Muscle layer of colon (tissue), 2 donors: Measurements from ENCODE around the gene JAZF1.
A peak's percentile ranks its signal among the peaks of the same experiment; 100 is the strongest.

Experiments
- H3K27ac ChIP-seq: one replicate; pipeline ENCODE4 v1.7.0; 2013; ENCODE audit warnings: low read depth, mild to moderate bottlenecking, low read length, moderate library complexity
- H3K27me3 ChIP-seq, 2 donors: one replicate each; pipeline ENCODE4 v1.7.0; 2013; ENCODE audit warnings: low read length in 2 of 2, mild to moderate bottlenecking in 2 of 2; ENCODE audit not compliant: insufficient read depth in 2 of 2, control insufficient read depth in 1 of 2
- H3K36me3 ChIP-seq: one replicate; pipeline ENCODE4 v1.7.0; 2013; ENCODE audit warnings: mild to moderate bottlenecking, low read length; ENCODE audit not compliant: insufficient read depth
- H3K4me1 ChIP-seq: one replicate; pipeline ENCODE4 v1.7.0; 2013; ENCODE audit warnings: mild to moderate bottlenecking, low read length; ENCODE audit not compliant: insufficient read depth
- H3K4me3 ChIP-seq, 2 donors: one replicate each; pipeline ENCODE4 v1.7.0; 2013; ENCODE audit warnings: low read length in 2 of 2, low read depth in 1 of 2, mild to moderate bottlenecking in 1 of 2, moderate library complexity in 1 of 2
- H3K9ac ChIP-seq: one replicate; pipeline ENCODE4 v1.7.0; 2013; ENCODE audit warnings: low read length
- H3K9me3 ChIP-seq: one replicate; pipeline ENCODE4 v1.7.0; 2013; ENCODE audit warnings: mild to moderate bottlenecking, low read length
- donor health status: abdominal sarcoma.
- donor health status: Adenocarcinoma of cecum.

The JAZF1 gene

GRCh38 chr7:28112883-28113540 is 67.6 kb downstream of the JAZF1 start:
- Histone ChIP-seq H3K4me1 (peaks cover 54% of the 10 kb centered on the region), H3K36me3 (no peaks in the 10 kb centered on the region), H3K4me3 (no peak overlapping the region), H3K27me3 (no peaks in the 10 kb centered on the region), H3K9me3 (no peaks in the 10 kb centered on the region), H3K9ac (no peak overlapping the region), H3K27ac (no peak overlapping the region)

DNA sequence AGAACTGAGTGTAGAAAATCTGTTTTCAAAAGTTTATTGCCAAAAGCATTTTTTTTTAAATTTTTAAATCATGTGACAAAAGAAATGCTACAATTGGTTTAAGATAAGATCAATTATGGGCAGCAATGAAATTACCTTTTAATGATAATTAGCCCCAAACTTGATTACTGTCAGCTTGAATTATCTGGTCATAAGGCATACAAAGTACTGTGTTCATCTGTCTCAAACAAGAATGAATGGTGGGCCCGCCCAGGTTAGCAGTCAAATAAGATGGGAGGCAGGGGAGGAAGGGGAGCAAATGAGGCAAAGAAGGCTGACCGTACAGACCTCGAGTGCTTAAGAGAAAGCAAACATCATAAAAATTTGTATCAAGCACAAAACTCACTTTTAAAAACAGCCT is 68.1 kb downstream of the JAZF1 start:
- peaks cover 59% of the 10 kb centered on the region for H3K4me1 ChIP-seq
- H3K4me3 ChIP-seq = no peak overlapping the region
- H3K27me3 ChIP-seq = no peaks in the 10 kb centered on the region
- no peaks in the 10 kb centered on the region for H3K36me3 ChIP-seq
- no peak overlapping the region for H3K9ac ChIP-seq
- no peak overlapping the region for H3K27ac ChIP-seq
- no peaks in the 10 kb centered on the region for H3K9me3 ChIP-seq

GRCh38 chr7:28112012-28112411 is 68.6 kb downstream of the JAZF1 start:
- Histone ChIP-seq H3K9me3 (no peaks in the 10 kb centered on the region), H3K36me3 (no peaks in the 10 kb centered on the region), H3K9ac (no peak overlapping the region), H3K4me3 (no peak overlapping the region), H3K4me1 (peaks cover 64% of the 10 kb centered on the region), H3K27me3 (no peaks in the 10 kb centered on the region), H3K27ac (no peak overlapping the region)

GRCh38 chr7:28110427-28111012 is 70.1 kb downstream of the JAZF1 start:
- Histone ChIP-seq H3K9ac (no peak overlapping the region), H3K36me3 (no peaks in the 10 kb centered on the region), H3K4me3 (no peak overlapping the region), H3K4me1 (peaks cover 72% of the 10 kb centered on the region), H3K27ac (no peak overlapping the region), H3K27me3 (no peaks in the 10 kb centered on the region), H3K9me3 (no peaks in the 10 kb centered on the region)

DNA sequence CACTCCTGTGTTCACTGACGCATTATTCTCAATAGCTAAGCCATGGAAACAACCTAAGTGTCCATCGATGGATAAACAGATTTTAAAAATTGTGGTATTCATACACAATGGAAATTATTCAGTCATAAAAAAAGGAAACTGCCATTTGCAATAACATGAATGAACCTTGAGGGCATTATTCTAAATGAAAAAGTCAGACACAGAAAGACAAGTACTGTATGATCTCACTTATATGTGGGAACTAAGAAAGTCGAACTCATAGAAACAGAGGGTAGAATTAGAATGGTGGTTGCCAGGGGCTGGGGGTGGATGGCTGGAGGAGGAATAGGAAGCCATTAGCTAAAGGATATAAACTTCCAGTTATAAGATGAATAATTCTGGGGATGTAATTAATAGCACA is 71.8 kb downstream of the JAZF1 start:
- Histone ChIP-seq H3K4me1 (peaks cover 72% of the 10 kb centered on the region), H3K4me3 (no peak overlapping the region), H3K9ac (no peak overlapping the region), H3K27ac (peak overlapping the region; percentile 40), H3K36me3 (no peaks in the 10 kb centered on the region), H3K9me3 (no peaks in the 10 kb centered on the region), H3K27me3 (no peaks in the 10 kb centered on the region)

DNA sequence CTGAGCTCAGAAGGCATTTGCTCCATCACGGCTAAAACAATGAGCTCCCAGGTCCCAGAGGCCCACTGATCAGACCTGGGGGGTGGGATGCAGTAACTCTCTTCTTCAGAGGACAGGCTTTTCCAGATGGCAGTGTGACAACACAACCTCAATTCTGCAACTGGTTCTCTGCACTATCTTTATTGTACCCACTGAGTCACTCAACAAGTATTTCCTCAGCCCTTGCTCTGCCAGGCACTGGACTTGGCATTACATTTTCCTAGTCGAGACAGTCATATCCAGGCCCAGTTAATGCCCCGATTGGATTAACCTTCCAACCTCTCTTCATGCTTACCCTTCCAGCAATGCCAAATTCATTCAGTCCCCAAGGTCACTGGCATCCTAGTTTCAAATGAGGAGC is 72.6 kb downstream of the JAZF1 start:
- Histone ChIP-seq H3K9ac (no peak overlapping the region), H3K4me3 (no peak overlapping the region), H3K9me3 (no peaks in the 10 kb centered on the region), H3K27me3 (no peaks in the 10 kb centered on the region), H3K27ac (peak overlapping the region; percentile 65), H3K36me3 (no peaks in the 10 kb centered on the region), H3K4me1 (peaks cover 72% of the 10 kb centered on the region)

DNA sequence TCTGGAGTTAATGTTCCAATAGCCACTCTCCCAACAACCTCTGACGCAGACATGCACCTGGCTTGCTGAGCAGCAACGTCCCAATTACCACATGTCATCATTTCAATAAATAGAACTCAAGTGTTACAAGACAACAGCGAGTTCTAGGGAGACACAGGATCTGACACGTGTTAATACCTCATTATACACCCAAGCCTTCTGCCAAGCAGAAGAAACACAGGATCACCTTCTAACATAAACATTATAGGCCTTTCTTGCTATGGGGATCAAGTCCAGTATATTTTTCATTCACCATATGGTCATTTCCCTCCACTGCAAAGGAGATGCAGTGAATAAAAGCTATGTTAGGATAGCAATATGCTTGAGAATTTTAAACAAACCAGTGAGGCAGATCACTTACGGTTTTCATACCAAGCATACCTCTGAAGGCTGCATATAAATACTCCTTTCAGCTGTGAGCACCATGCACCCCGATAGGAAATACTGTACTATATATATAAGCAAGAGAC is 74.2 kb downstream of the JAZF1 start:
- H3K9ac ChIP-seq = no peak overlapping the region
- H3K4me3 ChIP-seq = no peak overlapping the region
- H3K27ac ChIP-seq = peak overlapping the region; percentile 77
- no peaks in the 10 kb centered on the region for H3K27me3 ChIP-seq
- no peaks in the 10 kb centered on the region for H3K9me3 ChIP-seq
- no peaks in the 10 kb centered on the region for H3K36me3 ChIP-seq
- peaks cover 60% of the 10 kb centered on the region for H3K4me1 ChIP-seq

- H3K27me3 ChIP-seq = no peaks in the 10 kb centered on the region
These were observed 75.4 kb downstream of the JAZF1 start for GRCh38 chr7:28105234-28105633.

DNA sequence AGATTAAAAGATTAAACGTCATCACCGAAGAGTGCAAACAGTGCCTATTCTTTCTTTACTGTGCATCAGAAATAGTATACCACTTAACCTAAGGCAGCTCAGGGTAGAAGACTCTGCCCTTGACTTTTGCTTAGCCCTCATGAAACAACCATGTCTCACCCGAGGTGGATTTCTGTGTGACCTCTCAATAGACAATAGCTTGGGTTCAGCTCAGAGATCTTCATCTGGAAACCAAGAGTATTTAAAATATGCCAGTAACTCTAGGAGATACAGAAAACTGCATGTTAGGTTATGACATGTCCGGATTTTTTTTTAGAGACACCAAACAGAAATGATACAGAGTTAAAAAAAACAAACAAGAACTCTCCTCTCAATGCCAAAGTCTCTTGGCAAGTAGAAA is 75.8 kb downstream of the JAZF1 start:
- Histone ChIP-seq H3K27ac (peak overlapping the region; percentile 77), H3K4me1 (peaks cover 64% of the 10 kb centered on the region), H3K36me3 (no peaks in the 10 kb centered on the region), H3K9me3 (no peaks in the 10 kb centered on the region), H3K27me3 (no peaks in the 10 kb centered on the region), H3K4me3 (no peak overlapping the region), H3K9ac (no peak overlapping the region)

More at GRCh38 chr7:28105234-28105633, 75.4 kb downstream of the JAZF1 start:
- peak overlapping the region; percentile 77 for H3K27ac ChIP-seq
- H3K9me3 ChIP-seq = no peaks in the 10 kb centered on the region
- no peaks in the 10 kb centered on the region for H3K36me3 ChIP-seq
- no peak overlapping the region for H3K4me3 ChIP-seq
- peak overlapping the region; percentile 25 for H3K9ac ChIP-seq
- H3K4me1 ChIP-seq = peaks cover 64% of the 10 kb centered on the region

DNA sequence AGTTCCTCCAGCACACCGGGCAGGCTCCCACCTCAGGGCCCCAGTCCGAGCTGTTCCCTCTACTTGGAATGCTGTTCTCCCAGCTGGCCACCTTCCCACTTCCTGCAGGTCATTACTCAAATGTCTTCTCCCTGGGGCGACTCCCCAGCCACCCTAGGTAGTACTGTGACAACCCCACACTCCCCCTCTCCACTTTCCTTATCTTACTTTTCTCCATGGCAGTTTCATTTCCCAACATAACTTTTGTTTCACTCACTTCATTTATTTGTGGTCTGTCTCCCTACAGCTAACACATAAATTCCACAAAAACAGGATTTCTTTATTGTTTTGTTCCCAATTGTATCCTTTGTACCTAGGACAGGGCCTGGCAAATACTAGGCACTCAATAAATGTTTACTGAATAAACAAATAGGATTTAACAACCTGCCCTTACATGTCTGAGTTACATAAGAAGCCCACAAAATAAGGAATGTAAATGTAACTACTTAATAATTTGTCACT is 76.5 kb downstream of the JAZF1 start:
- Histone ChIP-seq H3K4me1 (peaks cover 64% of the 10 kb centered on the region), H3K27ac (peak overlapping the region; percentile 64), H3K27me3 (no peaks in the 10 kb centered on the region), H3K9me3 (no peaks in the 10 kb centered on the region), H3K4me3 (no peak overlapping the region), H3K36me3 (no peaks in the 10 kb centered on the region), H3K9ac (no peak overlapping the region)

DNA sequence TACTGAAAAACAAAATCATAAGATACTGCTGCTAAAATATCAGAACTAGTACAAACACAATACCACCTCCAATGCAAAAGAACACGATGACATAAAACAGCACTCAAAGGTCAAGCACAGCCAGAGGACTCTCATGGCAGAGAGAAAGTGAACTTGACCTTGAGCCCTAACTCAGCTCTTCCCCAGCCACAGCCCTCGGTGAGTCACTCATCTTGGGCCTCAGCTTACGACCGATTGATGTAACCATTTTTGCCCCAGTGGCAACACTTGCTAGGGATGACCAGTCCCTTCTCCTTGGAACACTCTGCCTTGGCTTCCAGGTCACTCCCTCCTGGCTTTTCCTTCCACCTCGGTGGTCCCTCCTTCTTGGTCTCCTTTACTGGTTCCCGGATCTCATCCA is 77.8 kb downstream of the JAZF1 start:
- H3K36me3 ChIP-seq = no peaks in the 10 kb centered on the region
- no peak overlapping the region for H3K27ac ChIP-seq
- H3K4me3 ChIP-seq = no peak overlapping the region
- no peaks in the 10 kb centered on the region for H3K9me3 ChIP-seq
- no peak overlapping the region for H3K9ac ChIP-seq
- peaks cover 54% of the 10 kb centered on the region for H3K4me1 ChIP-seq
- H3K27me3 ChIP-seq = no peaks in the 10 kb centered on the region

- no peak overlapping the region for H3K4me3 ChIP-seq
- peak overlapping the region; percentile 42 for H3K9ac ChIP-seq
- no peaks in the 10 kb centered on the region for H3K36me3 ChIP-seq
- H3K4me1 ChIP-seq = peaks cover 20% of the 10 kb centered on the region
- H3K9me3 ChIP-seq = no peaks in the 10 kb centered on the region
- H3K27me3 ChIP-seq = no peaks in the 10 kb centered on the region
- peak overlapping the region; percentile 41 for H3K27ac ChIP-seq
These were observed 83.9 kb downstream of the JAZF1 start for GRCh38 chr7:28096713-28097112.
